Measurements from ENCODE around the gene NUDT22.

- no peak for TF ChIP-seq CTCF (IDR thresholded peaks at IDR 0.05; ENCODE audit: low read depth, low read length)
- no peak for TF ChIP-seq POLR2A (IDR thresholded peaks at IDR 0.05; ENCODE audit: extremely low read depth, insufficient read length)
These were observed 15.6 kb upstream of the NUDT22 start for GRCh38 chr11:64210301-64211020.
